ENCODE data around the gene TEP1. TPM values are rescaled to one million over a fixed set of nuclear protein-coding genes. Genes with fewer than 3 reads are reported as not detected.

TEP1 gene
- total RNA-seq, 1 donor = 22.0 TPM

DNA sequence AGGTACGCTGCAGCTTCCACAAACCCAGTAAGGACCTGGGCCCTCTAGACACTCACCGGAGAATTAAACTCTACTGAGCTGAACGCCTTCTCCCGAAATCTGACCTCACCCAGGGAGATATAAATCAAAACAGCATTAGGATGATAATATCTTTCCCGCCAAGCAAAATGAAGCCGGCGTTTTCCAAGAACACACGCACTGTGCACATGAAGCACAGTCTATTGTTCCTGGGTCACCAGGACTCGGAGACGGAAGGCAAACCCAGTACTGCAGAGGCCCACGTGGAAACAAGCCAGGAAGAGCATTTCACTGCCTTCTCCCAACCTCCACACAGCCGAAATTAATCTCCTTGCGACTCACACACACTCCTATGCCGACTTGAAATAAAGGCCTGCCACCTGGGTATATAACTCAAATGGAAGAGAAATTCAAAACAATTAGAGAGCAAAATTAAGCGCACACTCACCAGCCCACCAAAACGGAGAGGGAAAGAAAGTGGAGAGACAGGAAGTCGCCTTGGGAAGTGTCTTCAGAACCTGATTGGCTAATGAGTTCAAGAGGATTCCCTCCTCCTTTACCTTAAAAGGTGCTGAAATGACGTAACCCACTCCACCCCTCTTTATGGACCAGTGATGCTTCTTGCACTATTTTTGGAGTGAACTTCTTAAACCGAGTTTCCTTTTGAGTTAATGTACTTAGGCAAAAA is 80.4 kb downstream of the TEP1 start, which contains the start of gene CCNB1IP1:
Gene CCNB1IP1 (minus strand): TSS at position 492 of the 706 bp plus-strand sequence. CDS start 16,756 bp downstream, outside the sequence.
- TF ChIP-seq, protein P1, sequence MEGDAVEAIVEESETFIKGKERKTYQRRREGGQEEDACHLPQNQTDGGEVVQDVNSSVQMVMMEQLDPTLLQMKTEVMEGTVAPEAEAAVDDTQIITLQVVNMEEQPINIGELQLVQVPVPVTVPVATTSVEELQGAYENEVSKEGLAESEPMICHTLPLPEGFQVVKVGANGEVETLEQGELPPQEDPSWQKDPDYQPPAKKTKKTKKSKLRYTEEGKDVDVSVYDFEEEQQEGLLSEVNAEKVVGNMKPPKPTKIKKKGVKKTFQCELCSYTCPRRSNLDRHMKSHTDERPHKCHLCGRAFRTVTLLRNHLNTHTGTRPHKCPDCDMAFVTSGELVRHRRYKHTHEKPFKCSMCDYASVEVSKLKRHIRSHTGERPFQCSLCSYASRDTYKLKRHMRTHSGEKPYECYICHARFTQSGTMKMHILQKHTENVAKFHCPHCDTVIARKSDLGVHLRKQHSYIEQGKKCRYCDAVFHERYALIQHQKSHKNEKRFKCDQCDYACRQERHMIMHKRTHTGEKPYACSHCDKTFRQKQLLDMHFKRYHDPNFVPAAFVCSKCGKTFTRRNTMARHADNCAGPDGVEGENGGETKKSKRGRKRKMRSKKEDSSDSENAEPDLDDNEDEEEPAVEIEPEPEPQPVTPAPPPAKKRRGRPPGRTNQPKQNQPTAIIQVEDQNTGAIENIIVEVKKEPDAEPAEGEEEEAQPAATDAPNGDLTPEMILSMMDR (IDR thresholded peaks at IDR 0.05; ENCODE audit: insufficient read depth, low read depth, low read length) = no peak
- DNase-seq (ENCODE audit: low read depth) = peak; percentile 92
- H3K4me3 ChIP-seq (ENCODE audit: low read depth, low read length) = peak within 1 kb of the TSS; percentile 89

DNA sequence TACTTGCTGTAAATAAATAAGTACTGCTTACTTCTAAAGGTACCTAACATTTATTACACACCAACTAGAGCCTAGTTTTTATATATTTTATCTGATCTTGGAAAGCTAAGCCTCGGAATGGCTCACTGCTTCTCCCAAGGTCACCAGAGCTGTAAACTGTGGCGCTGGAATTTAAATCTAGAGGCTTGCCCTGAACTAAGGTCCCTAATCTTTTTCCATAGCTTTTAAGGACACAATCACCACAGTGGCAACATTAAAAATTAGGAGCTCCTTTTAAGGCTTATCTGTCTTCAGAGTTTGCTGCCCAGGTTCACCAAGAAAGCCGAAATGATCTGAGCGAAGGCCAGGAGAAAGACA is 80.9 kb downstream of the TEP1 start:
- TF ChIP-seq, protein P1 (IDR thresholded peaks at IDR 0.05; ENCODE audit: insufficient read depth, low read depth, low read length) = no peak
- peak overlapping the region; percentile 89 for H3K4me3 ChIP-seq (ENCODE audit: low read depth, low read length)
- DNase-seq (ENCODE audit: low read depth) = peak; percentile 26

DNA sequence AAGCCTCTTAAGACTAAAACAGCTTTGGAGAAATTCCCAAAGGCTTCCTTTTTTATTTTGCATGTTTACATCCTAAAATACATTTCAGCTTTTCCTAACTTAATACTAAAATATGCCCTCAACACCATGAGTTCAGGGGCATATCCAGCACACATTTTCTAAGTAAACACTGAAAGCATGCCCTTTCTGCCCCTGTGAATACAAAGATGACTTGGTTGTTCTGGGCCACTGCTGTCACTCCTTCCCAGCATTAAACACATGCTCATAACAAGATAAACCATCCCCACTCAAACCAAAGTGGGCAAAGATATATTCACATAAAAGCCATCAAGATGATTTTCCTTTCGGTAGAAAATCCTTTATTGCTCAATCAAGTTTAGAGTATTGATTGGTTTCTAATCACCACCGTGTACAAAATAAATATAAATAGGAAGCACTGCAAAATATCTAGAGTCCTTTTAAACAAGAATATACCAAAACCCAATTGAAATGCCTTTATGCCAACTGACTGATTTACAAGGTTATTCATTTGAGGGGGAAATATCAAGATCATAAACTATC is 82.2 kb downstream of the TEP1 start:
- DNase-seq (ENCODE audit: low read depth) = no peak
- no peak overlapping the region for H3K4me3 ChIP-seq (ENCODE audit: low read depth, low read length)
- TF ChIP-seq, protein P1 (IDR thresholded peaks at IDR 0.05; ENCODE audit: insufficient read depth, low read depth, low read length) = no peak

DNA sequence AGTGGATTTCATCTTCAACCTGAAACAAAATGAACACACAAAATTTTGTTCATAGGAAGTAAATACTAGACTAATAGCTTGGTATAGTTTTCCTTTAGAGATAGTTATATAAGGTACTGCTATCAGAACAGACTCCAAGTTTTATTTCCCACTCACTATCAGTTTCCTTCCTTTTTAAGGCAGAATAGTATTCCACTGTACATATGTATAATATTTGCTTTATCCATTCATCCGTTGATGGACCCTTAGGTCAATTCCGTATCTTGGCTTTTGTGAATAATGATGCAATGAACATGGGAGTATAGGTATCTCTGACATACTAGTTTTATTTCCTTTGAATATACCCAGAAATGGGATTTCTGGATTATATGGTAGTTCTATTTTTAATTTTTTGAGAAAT is 83.9 kb downstream of the TEP1 start:
- no peak overlapping the region for H3K4me3 ChIP-seq (ENCODE audit: low read depth, low read length)
- DNase-seq (ENCODE audit: low read depth) = no peak
- TF ChIP-seq, protein P1 (IDR thresholded peaks at IDR 0.05; ENCODE audit: insufficient read depth, low read depth, low read length) = no peak

DNA sequence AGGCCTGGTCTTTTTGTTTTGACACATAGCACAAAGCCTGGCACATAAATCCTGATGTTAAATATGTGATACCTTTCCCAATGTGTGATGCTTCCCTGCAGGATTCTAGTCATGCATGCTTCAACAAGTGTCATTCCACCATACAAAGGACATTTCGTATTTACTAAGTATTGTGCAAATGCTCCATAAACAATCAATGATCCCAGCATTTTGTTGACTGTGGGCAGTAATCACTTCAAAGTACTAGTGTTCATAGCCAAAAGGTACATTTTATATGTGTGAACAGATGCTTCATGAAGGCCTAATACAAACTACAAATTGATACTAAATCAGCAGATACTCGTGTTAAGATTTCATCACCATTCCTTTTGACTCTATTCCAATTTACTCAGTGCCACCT is 84.6 kb downstream of the TEP1 start:
- TF ChIP-seq, protein P1 (IDR thresholded peaks at IDR 0.05; ENCODE audit: insufficient read depth, low read depth, low read length) = no peak
- DNase-seq (ENCODE audit: low read depth) = no peak
- no peak overlapping the region for H3K4me3 ChIP-seq (ENCODE audit: low read depth, low read length)

DNA sequence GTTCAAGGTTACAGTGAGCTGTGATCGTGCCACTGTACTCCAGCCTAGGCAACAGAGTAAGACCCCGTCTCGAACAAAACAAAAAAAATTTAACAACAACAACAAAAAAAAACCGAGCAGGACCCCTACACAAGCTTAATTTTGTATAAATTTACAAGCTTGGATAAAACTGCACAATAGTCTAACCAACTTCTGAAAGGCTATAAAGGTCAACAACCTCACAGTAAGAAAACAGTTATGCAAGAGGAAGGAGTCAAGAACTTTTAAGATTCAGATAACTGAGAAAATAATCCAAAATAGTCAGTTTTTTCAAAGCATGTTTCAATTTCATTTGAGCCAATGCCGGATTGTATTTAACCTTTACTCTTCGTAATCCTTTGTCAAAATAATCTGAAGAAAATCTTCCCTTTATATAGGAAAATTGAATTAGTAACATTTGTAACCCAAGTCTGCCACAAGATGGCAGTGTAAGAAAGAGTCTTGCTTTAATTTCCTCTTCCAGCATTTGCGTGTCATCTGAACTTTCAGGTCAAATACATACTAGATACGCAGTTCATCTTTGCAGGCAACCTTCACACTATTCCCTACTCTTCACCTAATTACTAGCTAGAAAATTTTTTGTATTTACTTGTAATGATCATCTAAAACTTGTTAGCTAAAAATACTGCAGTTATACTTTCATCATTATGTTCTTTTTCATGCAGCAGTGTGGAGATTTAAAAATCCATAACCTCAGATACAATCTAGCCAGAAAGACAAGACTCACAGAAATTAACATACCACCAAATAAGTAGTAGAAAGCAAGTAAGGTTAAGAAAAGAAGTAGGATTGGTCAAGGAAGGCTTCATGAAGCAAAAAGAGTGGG is 86.1 kb downstream of the TEP1 start:
- H3K4me3 ChIP-seq (ENCODE audit: low read depth, low read length) = no peak overlapping the region
- TF ChIP-seq, protein P1 (IDR thresholded peaks at IDR 0.05; ENCODE audit: insufficient read depth, low read depth, low read length) = peak; percentile 65
- peak; percentile 76 for DNase-seq (ENCODE audit: low read depth)

Measured in fibroblast of villous mesenchyme (primary cell).